Astrocyte (in vitro differentiated cells and primary cell): ENCODE results near the gene CD59. TPM values are rescaled to one million over a fixed set of nuclear protein-coding genes. Genes with fewer than 3 reads are reported as not detected.
A peak's percentile ranks its signal among the peaks of the same experiment; 100 is the strongest.

Experiments
- DNase-seq: peaks from one replicate; pipeline ENCODE4 v3.0.0-alpha.2; 2010; ENCODE audit warnings: low read depth
- FAIRE-seq: peaks from 2 replicates; lab custom pipeline; 2011; peaks lifted over from hg19 to GRCh38; lab: Jason Lieb, UNC
- H2AFZ ChIP-seq: 2 replicates; pipeline ENCODE4 v1.6.0; 2012; ENCODE audit warnings: low read depth, low read length, inconsistent platforms
- H3K27ac ChIP-seq: 2 replicates; pipeline ENCODE4 v1.5.1; 2011; ENCODE audit warnings: low read depth, low read length, inconsistent platforms
- H3K27me3 ChIP-seq: 2 replicates; pipeline ENCODE4 v1.6.0; 2011; ENCODE audit warnings: low read length, inconsistent platforms; ENCODE audit not compliant: insufficient read depth
- H3K36me3 ChIP-seq: 2 replicates; pipeline ENCODE4 v1.5.1; 2011; ENCODE audit warnings: low read length, inconsistent platforms; ENCODE audit not compliant: insufficient read depth
- H3K4me1 ChIP-seq: 2 replicates; pipeline ENCODE4 v1.5.1; 2011; ENCODE audit warnings: low read length, inconsistent platforms; ENCODE audit not compliant: insufficient read depth
- H3K4me2 ChIP-seq: 2 replicates; pipeline ENCODE4 v1.6.0; 2012; ENCODE audit warnings: low read length, inconsistent platforms
- H3K4me3 ChIP-seq: 2 replicates; pipeline ENCODE4 v1.5.1; 2011; ENCODE audit warnings: low read depth, mild to moderate bottlenecking, low read length, inconsistent platforms; ENCODE audit not compliant: insufficient read depth
- H3K79me2 ChIP-seq: 2 replicates; pipeline ENCODE4 v1.6.0; 2012; ENCODE audit warnings: mild to moderate bottlenecking, low read length, inconsistent platforms; ENCODE audit not compliant: insufficient read depth
- H3K9ac ChIP-seq: 2 replicates; pipeline ENCODE4 v1.6.0; 2012; ENCODE audit warnings: mild to moderate bottlenecking, low read length, inconsistent platforms
- H3K9me3 ChIP-seq: 2 replicates; pipeline ENCODE4 v1.5.1; 2012; ENCODE audit warnings: low read depth, mild to moderate bottlenecking, low read length, inconsistent platforms; ENCODE audit not compliant: insufficient read depth
- H4K20me1 ChIP-seq: 2 replicates; pipeline ENCODE4 v1.6.0; 2012; ENCODE audit warnings: low read length, inconsistent platforms; ENCODE audit not compliant: insufficient read depth
- H3K27ac Mint-ChIP-seq: one replicate; pipeline ENCODE4 v1.8.0; 2021; ENCODE audit warnings: mild to moderate bottlenecking, mixed read lengths; ENCODE audit not compliant: unreplicated experiment
- H3K27me3 Mint-ChIP-seq: one replicate; pipeline ENCODE4 v1.8.0; 2021; ENCODE audit warnings: low read depth, mixed read lengths; ENCODE audit not compliant: unreplicated experiment
- H3K36me3 Mint-ChIP-seq: one replicate; pipeline ENCODE4 v1.8.0; 2021; ENCODE audit warnings: low read depth, mixed read lengths; ENCODE audit not compliant: unreplicated experiment
- H3K4me1 Mint-ChIP-seq: one replicate; pipeline ENCODE4 v1.8.0; 2021; ENCODE audit warnings: low read depth, mixed read lengths; ENCODE audit not compliant: unreplicated experiment
- H3K4me3 Mint-ChIP-seq: one replicate; pipeline ENCODE4 v1.8.0; 2021; ENCODE audit warnings: mild to moderate bottlenecking, moderate library complexity, mixed read lengths; ENCODE audit not compliant: unreplicated experiment
- H3K9me3 Mint-ChIP-seq: one replicate; pipeline ENCODE4 v1.8.0; 2021; ENCODE audit warnings: mild to moderate bottlenecking, mixed read lengths; ENCODE audit not compliant: unreplicated experiment
- EZH2 ChIP-seq: IDR thresholded peaks from 2 replicates; pipeline ENCODE4 v1.6.1; 2012; ENCODE audit warnings: mild to moderate bottlenecking, low read length, inconsistent platforms; ENCODE audit not compliant: insufficient read depth
- total RNA-seq: library from RNA; stranded (reverse); gene quantifications from 2 replicates; pipeline ENCODE4 v1.2.1, GENCODE V29; 2021
- TF ChIP-seq, protein P1 (sequence below): IDR thresholded peaks from 2 replicates; pipeline ENCODE4 v1.5.1; 2011; ENCODE audit warnings: low read depth, mild to moderate bottlenecking, inconsistent platforms, low read length, moderate library complexity; ENCODE audit not compliant: insufficient read depth

CD59 gene
- total RNA-seq, 1 donor from 2014 or later: 587 TPM

DNA sequence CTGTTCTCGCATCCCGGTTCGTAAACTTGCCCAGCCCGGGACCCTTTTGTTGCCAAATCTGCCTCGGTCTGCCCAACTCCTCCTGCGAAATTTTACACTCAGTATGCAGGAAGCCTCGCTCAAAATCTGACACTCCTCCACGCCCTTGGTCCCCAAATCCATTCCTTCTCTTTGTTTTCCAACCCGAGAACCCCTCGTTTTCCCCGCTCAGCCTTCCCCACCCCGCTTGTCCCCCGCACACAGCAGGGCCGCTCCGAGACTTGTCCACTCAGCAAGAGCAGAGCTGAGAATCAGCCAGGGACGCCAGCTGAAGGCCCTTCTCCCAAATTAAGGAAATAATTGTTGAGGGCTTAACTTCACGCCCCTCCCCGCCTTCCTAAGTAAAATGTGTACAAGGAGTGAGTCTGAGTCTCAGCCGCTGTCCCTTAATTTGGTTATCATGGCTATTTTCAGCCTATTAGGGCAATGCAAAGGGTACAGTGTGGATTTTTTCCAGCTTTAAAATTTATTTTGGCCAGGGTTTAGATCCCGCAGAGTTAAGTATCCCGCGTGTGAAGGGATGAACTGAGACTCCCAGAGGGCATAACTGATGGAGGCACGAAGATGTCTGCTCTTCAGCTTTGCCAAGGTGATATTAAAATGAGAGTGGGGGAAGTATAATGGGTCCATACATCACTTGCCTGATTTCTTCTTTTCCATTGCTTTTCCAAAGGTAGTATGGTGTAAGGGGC, 38.7 kb upstream of the CD59 start:
- peak overlapping the region; percentile 96 for H3K4me3 Mint-ChIP-seq
- FAIRE-seq: no peak
- Histone ChIP-seq H3K9ac (peak overlapping the region; percentile 90), H3K79me2 (peaks cover 31% of the 10 kb centered on the region), H3K27me3 (no peaks in the 10 kb centered on the region), H3K9me3 (no peaks in the 10 kb centered on the region), H3K36me3 (no peaks in the 10 kb centered on the region), H3K4me2 (peak overlapping the region; percentile 100), H3K27ac (peak overlapping the region; percentile 65), H4K20me1 (peaks cover 29% of the 10 kb centered on the region), H3K4me1 (peaks cover 35% of the 10 kb centered on the region), H2AFZ (peak overlapping the region; percentile 96), H3K4me3 (peak overlapping the region; percentile 85)
- H3K4me1 Mint-ChIP-seq: peaks cover 13% of the 10 kb centered on the region
- peak overlapping the region; percentile 71 for H3K27ac Mint-ChIP-seq
- no peaks in the 10 kb centered on the region for H3K36me3 Mint-ChIP-seq
- no peaks in the 10 kb centered on the region for H3K9me3 Mint-ChIP-seq
- H3K27me3 Mint-ChIP-seq: no peaks in the 10 kb centered on the region
- TF ChIP-seq, protein P1, sequence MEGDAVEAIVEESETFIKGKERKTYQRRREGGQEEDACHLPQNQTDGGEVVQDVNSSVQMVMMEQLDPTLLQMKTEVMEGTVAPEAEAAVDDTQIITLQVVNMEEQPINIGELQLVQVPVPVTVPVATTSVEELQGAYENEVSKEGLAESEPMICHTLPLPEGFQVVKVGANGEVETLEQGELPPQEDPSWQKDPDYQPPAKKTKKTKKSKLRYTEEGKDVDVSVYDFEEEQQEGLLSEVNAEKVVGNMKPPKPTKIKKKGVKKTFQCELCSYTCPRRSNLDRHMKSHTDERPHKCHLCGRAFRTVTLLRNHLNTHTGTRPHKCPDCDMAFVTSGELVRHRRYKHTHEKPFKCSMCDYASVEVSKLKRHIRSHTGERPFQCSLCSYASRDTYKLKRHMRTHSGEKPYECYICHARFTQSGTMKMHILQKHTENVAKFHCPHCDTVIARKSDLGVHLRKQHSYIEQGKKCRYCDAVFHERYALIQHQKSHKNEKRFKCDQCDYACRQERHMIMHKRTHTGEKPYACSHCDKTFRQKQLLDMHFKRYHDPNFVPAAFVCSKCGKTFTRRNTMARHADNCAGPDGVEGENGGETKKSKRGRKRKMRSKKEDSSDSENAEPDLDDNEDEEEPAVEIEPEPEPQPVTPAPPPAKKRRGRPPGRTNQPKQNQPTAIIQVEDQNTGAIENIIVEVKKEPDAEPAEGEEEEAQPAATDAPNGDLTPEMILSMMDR: no peak
- no peak for TF ChIP-seq EZH2
- DNase-seq: no peak

DNA sequence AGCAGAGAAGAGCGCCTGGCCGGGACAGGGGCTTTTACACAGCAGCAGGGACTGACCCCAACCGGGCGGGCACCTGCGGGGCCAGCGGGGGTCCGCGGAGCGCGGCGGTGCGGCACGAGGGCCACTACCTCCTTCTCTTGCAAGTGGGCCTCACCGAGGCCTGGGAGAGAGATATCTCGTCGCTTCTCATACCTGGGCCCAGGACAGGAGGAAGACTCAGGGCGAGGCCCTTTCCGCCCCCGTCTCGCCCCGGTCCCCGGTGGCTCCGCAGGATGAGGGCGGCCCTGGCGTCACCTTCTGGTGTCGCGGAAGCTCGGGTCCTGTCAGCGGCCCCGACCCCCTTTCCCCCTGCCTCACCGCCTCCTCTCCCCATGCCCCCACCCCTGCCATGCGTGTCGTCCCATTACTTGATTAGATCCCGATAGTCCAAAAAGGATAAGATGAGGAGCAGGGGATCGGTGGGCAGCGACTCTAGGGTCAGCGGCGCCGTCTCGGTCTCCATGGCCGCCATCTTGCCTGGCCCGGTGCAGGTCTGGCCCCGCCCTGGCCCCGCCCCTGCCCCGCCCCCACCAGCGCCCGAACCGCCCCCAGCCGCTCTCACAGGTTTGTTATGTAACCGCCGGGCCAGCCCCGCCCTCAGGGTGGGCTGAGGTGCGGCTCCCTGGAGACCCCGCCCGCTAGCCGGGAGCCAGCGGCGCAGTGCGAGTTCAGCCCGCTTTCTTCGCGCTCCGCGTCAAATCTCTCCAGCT, 37.9 kb upstream of the CD59 start, which contains the start of gene FBXO3:
Gene FBXO3 (minus strand): TSS at position 534 of the 749 bp plus-strand sequence. CDS start 23 bp downstream, at position 511.
- Mint-ChIP-seq H3K27ac (peak within 1 kb of the TSS; percentile 91), H3K36me3 (no peaks in the 10 kb centered on the region), H3K9me3 (no peaks in the 10 kb centered on the region), H3K27me3 (no peaks in the 10 kb centered on the region), H3K4me3 (peak within 1 kb of the TSS; percentile 96), H3K4me1 (peaks cover 10% of the 10 kb centered on the region)
- peaks cover 31% of the 10 kb centered on the region for H3K79me2 ChIP-seq
- TF ChIP-seq EZH2: no peak
- TF ChIP-seq, protein P1: no peak
- peak within 1 kb of the TSS; percentile 91 for H3K9ac ChIP-seq
- H3K27me3 ChIP-seq: no peaks in the 10 kb centered on the region
- H2AFZ ChIP-seq: peak within 1 kb of the TSS; percentile 96
- peak within 1 kb of the TSS; percentile 76 for H3K27ac ChIP-seq
- no peak for FAIRE-seq
- peak within 1 kb of the TSS; percentile 100 for H3K4me2 ChIP-seq
- H4K20me1 ChIP-seq: peaks cover 29% of the 10 kb centered on the region
- no peaks in the 10 kb centered on the region for H3K36me3 ChIP-seq
- no peaks in the 10 kb centered on the region for H3K9me3 ChIP-seq
- DNase-seq: peak; percentile 68
- peaks cover 27% of the 10 kb centered on the region for H3K4me1 ChIP-seq
- H3K4me3 ChIP-seq: peak within 1 kb of the TSS; percentile 85
